Nephron progenitor cell (in vitro differentiated cells): ENCODE results near the gene REX1BD.

ENCODE experiments used
- DNase-seq: peaks from one replicate; pipeline ENCODE4 v3.0.0; 2021
- H3K27ac Mint-ChIP-seq: 2 replicates; pipeline ENCODE4 v1.8.0; 2021; ENCODE audit warnings: mild to moderate bottlenecking, moderate library complexity, mixed read lengths
- H3K27me3 Mint-ChIP-seq: 2 replicates; pipeline ENCODE4 v1.8.0; 2021; ENCODE audit warnings: mild to moderate bottlenecking, low read depth, mixed read lengths; ENCODE audit not compliant: poor library complexity
- H3K36me3 Mint-ChIP-seq: 2 replicates; pipeline ENCODE4 v1.8.0; 2021; ENCODE audit warnings: low read depth, mixed read lengths
- H3K4me1 Mint-ChIP-seq: 2 replicates; pipeline ENCODE4 v1.8.0; 2021; ENCODE audit warnings: mixed read lengths
- H3K4me3 Mint-ChIP-seq: 2 replicates; pipeline ENCODE4 v1.8.0; 2021; ENCODE audit warnings: mild to moderate bottlenecking, moderate library complexity, mixed read lengths
- H3K9me3 Mint-ChIP-seq: 2 replicates; pipeline ENCODE4 v1.8.0; 2021; ENCODE audit warnings: mild to moderate bottlenecking, moderate library complexity, mixed read lengths
- TF ChIP-seq, protein P1 (sequence below): fragments of 200-600 bp; sonication (generic); IDR thresholded peaks from 2 replicates; pipeline ENCODE4 v1.5.0; 2021; ENCODE audit warnings: antibody characterized with exemption

REX1BD gene

DNA sequence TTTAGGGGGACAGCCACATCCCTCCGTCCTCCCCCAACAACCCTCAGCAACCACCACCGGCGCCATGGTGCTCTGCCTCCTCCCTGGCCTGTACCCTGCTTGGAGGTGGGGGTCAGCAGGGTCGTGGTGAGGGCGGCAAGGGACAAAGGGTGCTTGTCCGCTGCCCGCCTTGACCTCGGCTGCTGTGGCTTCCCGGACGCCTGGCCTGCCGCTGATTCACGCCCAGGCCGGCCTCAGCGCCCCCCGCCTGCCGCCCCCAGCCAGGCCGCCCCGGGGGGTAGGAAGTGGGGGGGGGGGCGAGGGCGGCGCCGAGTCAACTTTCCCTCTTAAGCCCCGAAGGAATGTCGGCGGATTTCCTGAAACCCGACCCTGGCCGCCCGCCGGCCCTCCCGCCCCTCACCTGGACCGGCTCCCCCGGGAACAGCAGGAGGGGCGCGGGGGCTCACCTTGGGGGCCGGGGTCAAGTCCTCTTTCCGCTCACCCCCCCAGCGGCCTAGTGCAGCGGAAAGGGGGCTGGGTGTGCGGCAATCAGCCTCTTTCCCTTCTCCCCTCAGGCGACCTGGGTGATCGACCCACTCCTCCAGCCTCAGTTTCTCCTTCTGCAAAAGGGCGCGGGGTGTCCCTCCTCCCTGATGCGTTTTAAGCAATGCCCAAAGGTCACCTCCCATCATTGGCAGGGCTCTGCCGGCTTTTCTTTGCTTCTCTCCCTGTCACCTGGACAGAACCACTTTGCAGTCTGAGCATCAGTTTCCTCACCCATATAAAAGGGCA lies 22.1 kb downstream of the REX1BD start:
- Mint-ChIP-seq H3K36me3 (no peaks in the 10 kb centered on the region), H3K9me3 (no peaks in the 10 kb centered on the region), H3K4me1 (peaks cover 46% of the 10 kb centered on the region), H3K27me3 (peaks cover 88% of the 10 kb centered on the region), H3K27ac (no peak overlapping the region), H3K4me3 (peak overlapping the region; percentile 77)
- TF ChIP-seq, protein P1, sequence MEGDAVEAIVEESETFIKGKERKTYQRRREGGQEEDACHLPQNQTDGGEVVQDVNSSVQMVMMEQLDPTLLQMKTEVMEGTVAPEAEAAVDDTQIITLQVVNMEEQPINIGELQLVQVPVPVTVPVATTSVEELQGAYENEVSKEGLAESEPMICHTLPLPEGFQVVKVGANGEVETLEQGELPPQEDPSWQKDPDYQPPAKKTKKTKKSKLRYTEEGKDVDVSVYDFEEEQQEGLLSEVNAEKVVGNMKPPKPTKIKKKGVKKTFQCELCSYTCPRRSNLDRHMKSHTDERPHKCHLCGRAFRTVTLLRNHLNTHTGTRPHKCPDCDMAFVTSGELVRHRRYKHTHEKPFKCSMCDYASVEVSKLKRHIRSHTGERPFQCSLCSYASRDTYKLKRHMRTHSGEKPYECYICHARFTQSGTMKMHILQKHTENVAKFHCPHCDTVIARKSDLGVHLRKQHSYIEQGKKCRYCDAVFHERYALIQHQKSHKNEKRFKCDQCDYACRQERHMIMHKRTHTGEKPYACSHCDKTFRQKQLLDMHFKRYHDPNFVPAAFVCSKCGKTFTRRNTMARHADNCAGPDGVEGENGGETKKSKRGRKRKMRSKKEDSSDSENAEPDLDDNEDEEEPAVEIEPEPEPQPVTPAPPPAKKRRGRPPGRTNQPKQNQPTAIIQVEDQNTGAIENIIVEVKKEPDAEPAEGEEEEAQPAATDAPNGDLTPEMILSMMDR = no peak
- DNase-seq = peak; percentile 61

DNA sequence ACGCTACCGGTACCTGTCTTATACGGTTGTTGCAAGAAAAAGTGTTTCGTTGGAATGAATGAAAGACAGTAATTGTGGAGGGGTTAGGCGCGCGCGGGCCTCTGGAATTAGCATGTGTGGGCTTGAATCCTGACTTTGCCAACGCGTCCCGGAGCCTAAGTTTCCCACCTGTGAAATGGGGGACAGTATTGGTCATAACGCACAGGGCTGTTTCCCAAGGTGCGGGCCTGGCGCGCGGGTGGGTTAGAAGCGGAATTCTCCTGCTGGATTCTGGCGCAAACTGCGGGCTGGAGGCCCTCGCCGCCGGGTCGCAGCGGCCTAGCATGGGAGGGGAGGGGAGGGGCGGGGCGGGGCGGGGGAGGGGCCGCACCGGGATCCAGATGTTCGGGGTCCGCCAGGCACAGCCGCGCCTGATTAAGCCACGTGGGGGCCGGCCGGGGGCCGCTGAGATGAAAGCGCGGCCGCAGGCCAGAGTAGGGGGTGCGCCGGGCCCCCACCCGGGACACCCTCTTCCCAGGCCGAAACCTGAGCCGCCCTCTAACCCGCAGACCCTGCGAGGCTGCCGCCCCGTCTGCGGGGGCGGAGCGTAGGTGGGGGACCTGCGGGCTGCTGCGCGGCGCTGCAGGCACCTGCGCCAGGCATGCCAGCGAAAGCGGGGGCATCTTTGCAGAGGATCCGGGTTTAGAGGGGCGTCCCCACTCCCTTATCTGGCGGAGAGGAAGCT lies 22.9 kb downstream of the REX1BD start:
- peaks cover 93% of the 10 kb centered on the region for H3K27me3 Mint-ChIP-seq

DNA sequence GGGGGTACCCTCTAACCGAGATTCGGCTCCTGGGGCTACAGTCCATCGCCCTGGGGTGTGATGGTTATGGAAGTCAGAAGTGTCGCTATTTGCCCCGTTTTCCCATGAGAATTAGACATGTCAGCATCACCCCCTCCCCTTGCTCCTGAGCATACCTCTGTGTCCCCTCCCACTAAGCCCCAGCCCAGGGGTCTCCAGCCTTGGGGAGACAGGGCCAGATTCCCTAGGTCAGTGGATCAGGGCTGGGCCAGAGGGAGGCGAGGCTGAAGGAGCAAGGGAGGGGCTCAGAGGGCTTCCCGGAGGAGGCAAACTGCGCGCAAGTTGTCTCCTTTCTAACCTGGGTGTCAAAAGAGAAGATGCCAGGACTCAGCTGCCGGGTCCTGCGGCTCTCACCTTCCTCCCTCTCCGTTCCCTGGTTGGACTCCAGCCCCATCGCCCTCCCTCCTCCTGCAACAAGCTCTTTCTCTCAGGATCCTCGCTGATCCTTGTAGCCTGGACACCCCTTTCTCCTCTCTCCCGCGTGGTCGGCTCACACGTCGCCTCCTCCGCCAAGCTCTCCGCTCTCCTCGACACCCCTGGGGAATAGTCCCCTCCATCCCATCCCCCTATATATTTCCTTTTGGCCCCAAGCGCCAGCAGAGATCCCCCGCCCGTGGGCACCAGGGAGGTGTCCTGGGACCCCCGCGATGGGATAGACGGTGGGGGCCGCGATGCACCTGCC lies 23.6 kb downstream of the REX1BD start:
- H3K4me3 Mint-ChIP-seq = peak overlapping the region; percentile 82
- TF ChIP-seq, protein P1 = no peak
- no peak for DNase-seq

More for the DNA sequence above, 22.9 kb downstream of the REX1BD start:
- DNase-seq = peak; percentile 64
- TF ChIP-seq, protein P1 = no peak
- Mint-ChIP-seq H3K36me3 (no peaks in the 10 kb centered on the region), H3K9me3 (no peaks in the 10 kb centered on the region), H3K27ac (no peak overlapping the region), H3K4me1 (peaks cover 46% of the 10 kb centered on the region), H3K4me3 (peak overlapping the region; percentile 82)

DNA sequence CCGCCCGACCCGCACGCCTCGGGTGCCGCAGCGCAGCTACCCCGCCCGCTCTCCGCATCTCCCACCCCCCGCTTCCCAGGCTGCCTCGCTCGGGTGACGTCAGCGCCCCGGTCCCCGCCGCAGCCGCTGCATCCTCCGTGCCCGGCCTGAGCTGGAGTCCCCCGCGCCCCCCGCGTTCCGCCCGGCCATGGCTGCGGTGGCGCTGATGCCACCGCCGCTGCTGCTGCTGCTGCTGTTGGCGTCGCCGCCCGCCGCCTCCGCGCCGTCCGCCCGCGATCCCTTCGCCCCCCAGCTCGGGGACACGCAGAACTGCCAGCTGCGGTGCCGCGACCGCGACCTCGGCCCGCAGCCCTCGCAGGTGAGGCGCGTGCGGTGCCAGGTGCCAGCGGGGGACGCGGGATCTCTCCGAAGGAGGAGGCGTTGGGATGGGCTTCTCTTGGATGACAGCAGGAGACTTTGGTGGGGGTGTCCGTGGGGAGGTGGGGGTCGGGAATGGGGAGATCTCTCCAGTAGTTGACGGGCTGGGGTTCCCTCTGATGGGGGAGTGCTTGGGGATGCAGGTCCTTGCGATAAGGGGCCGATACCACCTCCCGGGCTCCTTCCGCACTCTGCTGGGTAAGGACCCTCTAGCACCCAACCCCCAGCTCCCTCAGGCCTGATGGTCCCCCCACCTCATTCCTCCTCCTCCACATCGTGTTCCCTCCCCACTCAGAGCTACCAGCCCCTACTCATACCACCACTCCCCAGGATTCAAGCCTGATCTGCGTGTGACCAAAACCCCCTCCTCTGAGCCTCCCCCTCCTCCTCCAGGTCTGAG lies 24.4 kb downstream of the REX1BD start, which contains the start of gene TMEM59L:
Gene TMEM59L, plus strand, starts transcription at position 99 of the 817 bp plus-strand sequence. Its CDS starts 89 bp downstream, at position 188.
- H3K27me3 Mint-ChIP-seq = peaks cover 88% of the 10 kb centered on the region
- peak; percentile 78 for DNase-seq

More for the DNA sequence above, 23.6 kb downstream of the REX1BD start:
- no peaks in the 10 kb centered on the region for H3K36me3 Mint-ChIP-seq
- peaks cover 46% of the 10 kb centered on the region for H3K4me1 Mint-ChIP-seq
- H3K9me3 Mint-ChIP-seq = peaks cover under 1% of the 10 kb centered on the region
- H3K27ac Mint-ChIP-seq = no peak overlapping the region
- H3K27me3 Mint-ChIP-seq = peaks cover 91% of the 10 kb centered on the region

More for the DNA sequence above, 24.4 kb downstream of the REX1BD start, which contains the start of gene TMEM59L:
- Mint-ChIP-seq H3K9me3 (peaks cover 8% of the 10 kb centered on the region), H3K4me1 (peaks cover 44% of the 10 kb centered on the region), H3K4me3 (peak within 1 kb of the TSS; percentile 82), H3K27ac (no peak within 1 kb of the TSS), H3K36me3 (peaks cover 6% of the 10 kb centered on the region)
- TF ChIP-seq, protein P1 = no peak
